ENCODE results near the gene PIGC. TPM values are rescaled to one million over a fixed set of nuclear protein-coding genes. Genes with fewer than 3 reads are reported as not detected.
A peak's percentile ranks its signal among the peaks of the same experiment; 100 is the strongest.

Gene PIGC
- total RNA-seq, 3 donors from 2014 or later, result 20.3 to 39.2 (median 29.3) TPM

DNA sequence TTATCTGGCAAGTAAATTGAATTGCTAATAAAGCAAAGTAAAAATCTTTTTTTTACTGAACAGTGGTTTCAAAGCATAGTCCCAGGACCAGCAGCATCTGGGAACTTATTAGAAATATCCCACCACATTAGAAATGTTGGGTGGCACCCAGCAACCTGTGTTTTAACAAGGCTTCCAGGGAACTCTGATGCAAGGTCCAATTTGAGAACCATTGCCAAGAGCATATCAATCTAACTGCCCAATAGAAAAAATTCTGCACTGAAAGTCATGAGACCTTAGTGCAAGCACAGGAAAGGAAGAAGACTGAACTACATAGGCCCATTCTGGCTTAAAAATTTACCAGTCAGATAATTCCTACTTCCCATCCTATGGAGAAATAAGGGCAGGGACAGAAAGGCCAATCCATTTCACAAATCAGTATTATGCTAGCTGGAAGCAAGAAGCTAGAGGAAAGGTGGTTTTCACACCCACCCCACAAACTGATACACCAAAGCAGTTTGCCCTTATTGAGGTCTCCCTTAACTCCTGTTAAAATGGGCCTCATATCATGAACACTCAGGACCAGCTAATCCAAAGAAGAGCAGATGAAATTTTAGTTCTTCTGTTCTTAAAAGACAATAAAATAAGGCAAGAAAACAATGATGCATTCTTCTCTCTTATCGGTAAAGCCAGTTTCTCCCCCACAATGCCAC, 40.8 kb downstream of the PIGC start:
- no peaks in the 10 kb centered on the region for H3K9me3 ChIP-seq
- no peak overlapping the region for H3K27ac ChIP-seq
- no peaks in the 10 kb centered on the region for H3K4me1 ChIP-seq
- no peaks in the 10 kb centered on the region for H3K36me3 ChIP-seq
- no peak overlapping the region for H3K4me3 ChIP-seq
- no peak for TF ChIP-seq POLR2A (IDR thresholded peaks at IDR 0.05)
- TF ChIP-seq POLR2AphosphoS5 (IDR thresholded peaks at IDR 0.05), result no peak
- TF ChIP-seq, protein P1, sequence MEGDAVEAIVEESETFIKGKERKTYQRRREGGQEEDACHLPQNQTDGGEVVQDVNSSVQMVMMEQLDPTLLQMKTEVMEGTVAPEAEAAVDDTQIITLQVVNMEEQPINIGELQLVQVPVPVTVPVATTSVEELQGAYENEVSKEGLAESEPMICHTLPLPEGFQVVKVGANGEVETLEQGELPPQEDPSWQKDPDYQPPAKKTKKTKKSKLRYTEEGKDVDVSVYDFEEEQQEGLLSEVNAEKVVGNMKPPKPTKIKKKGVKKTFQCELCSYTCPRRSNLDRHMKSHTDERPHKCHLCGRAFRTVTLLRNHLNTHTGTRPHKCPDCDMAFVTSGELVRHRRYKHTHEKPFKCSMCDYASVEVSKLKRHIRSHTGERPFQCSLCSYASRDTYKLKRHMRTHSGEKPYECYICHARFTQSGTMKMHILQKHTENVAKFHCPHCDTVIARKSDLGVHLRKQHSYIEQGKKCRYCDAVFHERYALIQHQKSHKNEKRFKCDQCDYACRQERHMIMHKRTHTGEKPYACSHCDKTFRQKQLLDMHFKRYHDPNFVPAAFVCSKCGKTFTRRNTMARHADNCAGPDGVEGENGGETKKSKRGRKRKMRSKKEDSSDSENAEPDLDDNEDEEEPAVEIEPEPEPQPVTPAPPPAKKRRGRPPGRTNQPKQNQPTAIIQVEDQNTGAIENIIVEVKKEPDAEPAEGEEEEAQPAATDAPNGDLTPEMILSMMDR (IDR thresholded peaks at IDR 0.05), result no peak
- no peak for DNase-seq (ENCODE audit: low spot score in 2 of 2)
- H3K27me3 ChIP-seq, result no peaks in the 10 kb centered on the region
- intact Hi-C loops (cut with DNase I; ENCODE audit: low total_unique reads), result no loop called here

DNA sequence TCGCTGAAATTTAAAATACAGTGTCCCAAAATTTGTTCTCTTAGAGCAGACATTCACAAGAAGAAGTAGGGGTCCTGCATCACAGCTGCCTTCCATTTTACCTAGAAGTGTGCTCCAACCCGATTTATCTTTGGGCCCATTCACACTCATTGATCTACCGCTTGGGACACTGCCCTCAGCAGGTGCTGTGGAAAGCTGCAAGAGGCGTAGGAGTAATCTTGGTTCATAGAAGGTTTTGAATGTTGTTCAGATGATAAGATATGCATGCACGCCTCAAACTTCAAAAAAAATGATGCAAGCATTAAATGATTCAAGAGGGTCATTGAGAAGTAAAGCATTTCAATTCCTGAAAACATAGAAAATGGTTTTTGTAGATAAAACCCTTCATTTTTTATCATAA, 42.0 kb downstream of the PIGC start:
- H3K9me3 ChIP-seq, result no peaks in the 10 kb centered on the region
- no peak for DNase-seq (ENCODE audit: low spot score in 2 of 2)
- H3K36me3 ChIP-seq, result no peaks in the 10 kb centered on the region
- H3K4me3 ChIP-seq, result no peak overlapping the region
- H3K27me3 ChIP-seq, result no peaks in the 10 kb centered on the region
- TF ChIP-seq POLR2A (IDR thresholded peaks at IDR 0.05) (no peak), POLR2AphosphoS5 (IDR thresholded peaks at IDR 0.05) (no peak)
- TF ChIP-seq, protein P1 (IDR thresholded peaks at IDR 0.05), result no peak
- intact Hi-C loops (cut with DNase I; ENCODE audit: low total_unique reads), result no loop called here
- no peak overlapping the region for H3K27ac ChIP-seq
- no peaks in the 10 kb centered on the region for H3K4me1 ChIP-seq

DNA sequence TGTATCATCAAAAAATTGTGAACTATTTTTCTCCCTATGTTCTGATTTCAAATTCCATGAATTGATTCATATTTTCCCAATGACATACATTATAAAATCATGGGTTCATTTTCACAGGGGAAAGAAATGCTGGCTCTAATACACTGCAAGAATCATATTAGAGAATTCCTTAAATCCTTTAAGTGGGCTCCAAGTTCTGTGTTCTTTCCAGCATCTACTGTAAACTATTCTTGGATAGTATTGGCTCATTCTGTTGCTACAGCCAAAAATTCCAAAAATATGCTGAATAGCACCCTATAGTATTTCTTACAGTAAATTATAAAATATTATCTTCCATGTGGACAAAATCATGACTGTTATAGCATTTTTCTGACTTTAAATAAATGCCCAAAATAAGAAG, 42.4 kb downstream of the PIGC start:
- H3K27ac ChIP-seq, result peak overlapping the region in 1 of 2 donors; percentile 69
- intact Hi-C loops (cut with DNase I; ENCODE audit: low total_unique reads), result no loop called here
- H3K27me3 ChIP-seq, result no peaks in the 10 kb centered on the region
- H3K9me3 ChIP-seq, result no peaks in the 10 kb centered on the region
- H3K4me1 ChIP-seq, result no peaks in the 10 kb centered on the region
- H3K4me3 ChIP-seq, result no peak overlapping the region
- TF ChIP-seq POLR2A (IDR thresholded peaks at IDR 0.05) (no peak), POLR2AphosphoS5 (IDR thresholded peaks at IDR 0.05) (no peak)
- TF ChIP-seq, protein P1 (IDR thresholded peaks at IDR 0.05), result no peak
- no peaks in the 10 kb centered on the region for H3K36me3 ChIP-seq
- no peak for DNase-seq (ENCODE audit: low spot score in 2 of 2)

DNA sequence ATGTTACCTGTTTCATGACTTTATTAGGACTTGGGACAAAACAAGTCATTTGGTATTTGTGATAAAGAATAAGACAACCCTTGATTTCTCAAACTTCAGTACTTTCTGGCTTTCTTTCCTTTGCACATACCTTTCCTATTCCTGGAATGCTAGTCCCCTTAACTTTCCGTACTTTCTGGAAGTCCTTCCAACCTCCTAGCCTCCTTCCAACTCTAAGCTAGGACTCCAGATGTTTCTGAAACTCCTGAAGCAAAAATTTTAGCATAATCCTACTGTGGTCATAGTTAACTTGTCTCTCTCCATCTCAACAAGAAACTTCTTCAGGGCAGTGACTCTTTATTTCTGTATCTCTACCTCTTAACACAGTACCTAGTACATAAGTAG, 43.2 kb downstream of the PIGC start:
- H3K27ac ChIP-seq, result peak overlapping the region; percentile 18 to 69
- no peaks in the 10 kb centered on the region for H3K4me1 ChIP-seq
- H3K9me3 ChIP-seq, result no peaks in the 10 kb centered on the region
- no peak overlapping the region for H3K4me3 ChIP-seq
- no peak for TF ChIP-seq POLR2AphosphoS5 (IDR thresholded peaks at IDR 0.05)
- TF ChIP-seq POLR2A (IDR thresholded peaks at IDR 0.05), result no peak
- TF ChIP-seq, protein P1 (IDR thresholded peaks at IDR 0.05), result no peak
- intact Hi-C loops (cut with DNase I; ENCODE audit: low total_unique reads), result no loop called here
- no peaks in the 10 kb centered on the region for H3K36me3 ChIP-seq
- no peak for DNase-seq (ENCODE audit: low spot score in 2 of 2)
- H3K27me3 ChIP-seq, result no peaks in the 10 kb centered on the region

DNA sequence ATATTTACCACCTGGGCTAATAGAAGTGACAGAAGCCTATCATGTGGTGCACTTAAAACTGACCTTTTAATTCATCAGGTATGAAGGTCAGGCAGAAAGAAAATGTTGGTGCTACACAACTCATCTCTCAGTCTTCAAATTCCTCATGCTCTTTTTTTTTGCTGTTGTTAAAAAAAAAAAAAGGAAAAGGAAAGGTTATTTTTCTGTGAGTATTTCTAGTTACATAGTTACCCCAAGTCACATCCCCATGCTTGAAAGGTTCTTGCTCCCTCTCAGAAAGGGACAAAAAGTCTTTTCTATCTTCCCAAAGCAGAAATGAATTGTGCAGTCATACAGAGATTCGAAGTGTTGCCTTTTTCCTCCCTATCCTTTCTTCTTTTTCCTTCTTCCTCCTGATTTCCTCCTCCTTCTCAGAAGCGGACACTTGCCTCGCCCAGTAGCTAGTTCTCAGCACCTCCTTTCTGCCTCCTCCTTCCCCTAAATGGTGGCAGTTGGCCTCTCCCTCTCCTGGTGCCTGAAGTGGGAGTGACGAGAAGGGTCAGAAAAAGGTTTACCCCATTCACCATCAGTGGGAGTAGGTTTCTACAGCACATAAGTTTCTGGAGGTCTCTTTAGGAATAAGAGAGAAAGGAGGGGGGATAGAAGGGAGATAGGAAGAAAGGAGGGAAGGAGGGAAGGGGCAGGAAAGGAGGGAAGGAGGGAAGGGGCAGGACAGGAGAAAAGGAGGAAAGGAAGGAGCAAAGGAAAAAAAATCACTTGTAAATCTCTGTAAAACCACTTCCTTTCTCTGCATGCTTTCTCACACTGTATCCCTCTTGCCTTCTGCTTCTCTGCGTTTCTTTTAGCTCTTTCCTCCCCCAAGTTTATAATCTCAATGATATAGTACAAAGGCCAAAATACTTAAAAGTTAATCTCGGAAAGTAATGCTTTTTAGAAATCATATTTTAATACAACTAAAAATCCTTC, 43.8 kb downstream of the PIGC start:
- H3K27ac ChIP-seq, result peak overlapping the region; percentile 69
- intact Hi-C loops (cut with DNase I; ENCODE audit: low total_unique reads), result no loop called here
- H3K4me1 ChIP-seq, result no peaks in the 10 kb centered on the region
- no peak overlapping the region for H3K4me3 ChIP-seq
- H3K27me3 ChIP-seq, result no peaks in the 10 kb centered on the region
- no peaks in the 10 kb centered on the region for H3K9me3 ChIP-seq
- DNase-seq (ENCODE audit: low spot score in 2 of 2), result no peak
- no peaks in the 10 kb centered on the region for H3K36me3 ChIP-seq
- TF ChIP-seq, protein P1 (IDR thresholded peaks at IDR 0.05), result no peak

All from breast epithelium (tissue), 4 donors.